HepG2 (cell line): Measurements from ENCODE around the gene MKRN2OS. TPM values are rescaled to one million over a fixed set of nuclear protein-coding genes. Genes with fewer than 3 reads are reported as not detected.
A peak's percentile ranks its signal among the peaks of the same experiment; 100 is the strongest.

Experiments
- CENPX ChIP-seq: sonication (generic); formaldehyde crosslinking; IDR thresholded peaks from 2 replicates; pipeline ENCODE4 v1.9.0; 2021; ENCODE audit warnings: mild to moderate bottlenecking, missing genetic modification reagents, moderate library complexity
- FOXO1 ChIP-seq: sonication (generic); formaldehyde crosslinking; IDR thresholded peaks from 2 replicates; pipeline ENCODE4 v1.4.0; 2020; ENCODE audit warnings: missing genetic modification reagents
- IRF1 ChIP-seq: sonication (generic); formaldehyde crosslinking; IDR thresholded peaks from 2 replicates; pipeline ENCODE4 v1.4.0; 2020; ENCODE audit warnings: low read depth, mild to moderate bottlenecking, missing genetic modification reagents
- MNT ChIP-seq: fragments of 450-650 bp; IDR thresholded peaks from 2 replicates; pipeline ENCODE4 v1.6.1; 2016
- POGZ ChIP-seq: sonication (generic); formaldehyde crosslinking; IDR thresholded peaks from 2 replicates; pipeline ENCODE4 v1.4.0; 2020; ENCODE audit warnings: mild to moderate bottlenecking, missing genetic modification reagents
- RFXANK ChIP-seq: IDR thresholded peaks from 2 replicates; pipeline ENCODE4 v1.6.1; 2016
- THAP7 ChIP-seq: sonication (generic); formaldehyde crosslinking; IDR thresholded peaks from 2 replicates; pipeline ENCODE4 v1.8.1; 2023; ENCODE audit warnings: mild to moderate bottlenecking, missing genetic modification reagents
- UBTF ChIP-seq: sonication (generic); formaldehyde crosslinking; IDR thresholded peaks from 2 replicates; pipeline ENCODE4 v1.4.0; 2020; ENCODE audit warnings: mild to moderate bottlenecking, missing genetic modification reagents
- ZHX1 ChIP-seq: sonication (generic); formaldehyde crosslinking; IDR thresholded peaks from 2 replicates; pipeline ENCODE4 v1.8.1; 2022; ENCODE audit warnings: low read depth, mild to moderate bottlenecking, missing genetic modification reagents
- ZNF557 ChIP-seq: sonication (generic); formaldehyde crosslinking; IDR thresholded peaks from 2 replicates; pipeline ENCODE4 v1.4.0; 2020; ENCODE audit warnings: missing genetic modification reagents
- ZNF687 ChIP-seq: sonication (generic); formaldehyde crosslinking; IDR thresholded peaks from 2 replicates; pipeline ENCODE4 v1.5.1; 2020; ENCODE audit warnings: mild to moderate bottlenecking, missing genetic modification reagents, moderate library complexity
- ZNF746 ChIP-seq: sonication (generic); formaldehyde crosslinking; IDR thresholded peaks from 2 replicates; pipeline ENCODE4 v1.8.0; 2022; ENCODE audit warnings: mild to moderate bottlenecking, missing genetic modification reagents
- polyA plus RNA-seq, 8 experiments: library from polyadenylated mRNA; depleted of rRNA in 3 of 8; stranded (reverse) in 7 of 8; unstranded in 1 of 8; fragments of >200 nt; fragmentation: Illumina TruSeq in 4 of 8; extraction: Trizol in 4 of 8; gene quantifications; 2 replicates each; pipeline versions ENCODE4 v1.2.1 to v1.2.3, GENCODE V29; 2011 to 2016; ENCODE audit warnings: low read depth in 4 of 8, missing spikeins in 1 of 8, mixed read lengths in 1 of 8; ENCODE audit not compliant: insufficient read depth in 1 of 8
- total RNA-seq, 5 experiments: library from RNA; depleted of rRNA; stranded (reverse); fragments of >200 nt; fragmentation: Illumina TruSeq; extraction: Trizol; gene quantifications; 2 replicates each; pipeline ENCODE4 v1.2.3, GENCODE V29; 2016; ENCODE audit warnings: low read depth in 1 of 5

Gene MKRN2OS
- total and polyA plus RNA-seq, 2 of the 13 experiments (the other 11 are each of a cell fraction or from before 2014, with no cell fraction given), result not detected

GRCh38 chr3:12556690-12557472 is 11.6 kb upstream of the MKRN2OS start, which contains the start of gene MKRN2 (continued):
- TF ChIP-seq MNT (0 out of 2 replicates have a peak, but pooled peaks have one; percentile 1), ZNF746 (CRISPR knock-in tag) (peak; percentile 56), CENPX (CRISPR knock-in tag) (no peak), FOXO1 (no peak; the same call in none of the 2 replicates), POGZ (CRISPR knock-in tag) (peak; percentile 49), ZHX1 (CRISPR knock-in tag) (peak; percentile 61), IRF1 (no peak), ZNF557 (CRISPR knock-in tag) (no peak), RFXANK (CRISPR knock-in tag) (no peak), THAP7 (no peak), ZNF687 (peak; percentile 93), UBTF (CRISPR knock-in tag) (peak; percentile 97)
